SK-N-SH treated with all-trans-retinoic acid at 6 μM for 48 hours (cell line): ENCODE results near the gene ARHGEF37.

Experiments
- ATAC-seq: fragments of 200-7000 bp; cut with Tn5 transposase; 3 replicates; pipeline ENCODE4 v1.9.1; 2020; ENCODE audit warnings: mild to moderate bottlenecking, moderate library complexity
- ARNTL ChIP-seq: fragments of 450-650 bp; formaldehyde crosslinking; IDR thresholded peaks from 2 replicates; pipeline ENCODE4 v1.5.0; 2020; ENCODE audit warnings: low read depth, mild to moderate bottlenecking, moderate library complexity, borderline replicate concordance
- BACH2 ChIP-seq: fragments of 250-450 bp; sonication (Bioruptor Pico); IDR thresholded peaks from 2 replicates; pipeline ENCODE4 v1.9.0; 2021; ENCODE audit warnings: mild to moderate bottlenecking, borderline replicate concordance
- CSDC2 ChIP-seq: fragments of 250-450 bp; sonication (Bioruptor Pico); IDR thresholded peaks from 2 replicates; pipeline ENCODE4 v1.5.0; 2020; ENCODE audit warnings: mild to moderate bottlenecking, moderate library complexity
- ISL1 ChIP-seq: fragments of 250-450 bp; sonication (Bioruptor Pico); IDR thresholded peaks from 2 replicates; pipeline ENCODE4 v2.1.2; 2022; ENCODE audit warnings: mild to moderate bottlenecking, moderate library complexity
- OSR1 ChIP-seq: fragments of 250-450 bp; sonication (Bioruptor Pico); IDR thresholded peaks from 2 replicates; pipeline ENCODE4 v1.8.0; 2022; ENCODE audit warnings: moderate library complexity, mild to moderate bottlenecking, inconsistent platforms
- PPARA ChIP-seq: fragments of 250-450 bp; sonication (Bioruptor Pico); IDR thresholded peaks from 2 replicates; pipeline ENCODE4 v1.5.0; 2020; ENCODE audit warnings: mild to moderate bottlenecking, borderline replicate concordance
- SNAI2 ChIP-seq: fragments of 250-450 bp; sonication (Bioruptor Pico); IDR thresholded peaks from 2 replicates; pipeline ENCODE4 v1.5.0; 2020; ENCODE audit warnings: mild to moderate bottlenecking, moderate library complexity
- TCF4 ChIP-seq: fragments of 250-450 bp; sonication (Bioruptor Pico); IDR thresholded peaks from 2 replicates; pipeline ENCODE4 v1.8.0; 2021; ENCODE audit warnings: mild to moderate bottlenecking, moderate library complexity, borderline replicate concordance
- ZC3H10 ChIP-seq: fragments of 250-450 bp; sonication (Bioruptor Pico); IDR thresholded peaks from 2 replicates; pipeline ENCODE4 v1.5.1; 2021; ENCODE audit warnings: mild to moderate bottlenecking, moderate library complexity
- ZFP3 ChIP-seq: fragments of 250-450 bp; sonication (Bioruptor Pico); IDR thresholded peaks from 2 replicates; pipeline ENCODE4 v1.5.0; 2020; ENCODE audit warnings: mild to moderate bottlenecking, moderate library complexity
- ZFP30 ChIP-seq: fragments of 450-650 bp; formaldehyde crosslinking; IDR thresholded peaks from 2 replicates; pipeline ENCODE4 v1.5.0; 2022; ENCODE audit warnings: mild to moderate bottlenecking, moderate library complexity
- ZNF565 ChIP-seq: fragments of 450-650 bp; formaldehyde crosslinking; conservative IDR thresholded peaks from 2 replicates; pipeline ENCODE4 v1.5.0; 2020; ENCODE audit warnings: low read depth, mild to moderate bottlenecking, moderate library complexity
- ZNF70 ChIP-seq: fragments of 450-650 bp; formaldehyde crosslinking; IDR thresholded peaks from 2 replicates; pipeline ENCODE4 v1.5.0; 2020; ENCODE audit warnings: mild to moderate bottlenecking, moderate library complexity
- ZNF8 ChIP-seq: fragments of 450-650 bp; formaldehyde crosslinking; IDR thresholded peaks from 2 replicates; pipeline ENCODE4 v1.5.0; 2020; ENCODE audit warnings: mild to moderate bottlenecking, moderate library complexity
- TF ChIP-seq, protein P1 (sequence below): fragments of 250-450 bp; sonication (Bioruptor Pico); IDR thresholded peaks from 2 replicates; pipeline ENCODE4 v1.8.0; 2020; ENCODE audit warnings: mild to moderate bottlenecking, moderate library complexity, borderline replicate concordance
- TF ChIP-seq, protein P2 (sequence below): fragments of 250-450 bp; sonication (Bioruptor Pico); IDR thresholded peaks from 2 replicates; pipeline ENCODE4 v1.5.0; 2020; ENCODE audit warnings: mild to moderate bottlenecking, moderate library complexity
- TF ChIP-seq, protein P3 (sequence below): fragments of 250-450 bp; sonication (Bioruptor Pico); IDR thresholded peaks from 2 replicates; pipeline ENCODE4 v1.5.1; 2021; ENCODE audit warnings: mild to moderate bottlenecking, moderate library complexity
- TF ChIP-seq, protein P4 (sequence below): fragments of 250-450 bp; sonication (Bioruptor Pico); IDR thresholded peaks from 2 replicates; pipeline ENCODE4 v1.5.1; 2020; ENCODE audit warnings: low read depth, mild to moderate bottlenecking, moderate library complexity
- TF ChIP-seq, protein P5 (sequence below): fragments of 250-450 bp; sonication (Bioruptor Pico); IDR thresholded peaks from 2 replicates; pipeline ENCODE4 v1.8.0; 2021; ENCODE audit warnings: low read depth, mild to moderate bottlenecking, moderate library complexity, borderline replicate concordance

The ARHGEF37 gene

DNA sequence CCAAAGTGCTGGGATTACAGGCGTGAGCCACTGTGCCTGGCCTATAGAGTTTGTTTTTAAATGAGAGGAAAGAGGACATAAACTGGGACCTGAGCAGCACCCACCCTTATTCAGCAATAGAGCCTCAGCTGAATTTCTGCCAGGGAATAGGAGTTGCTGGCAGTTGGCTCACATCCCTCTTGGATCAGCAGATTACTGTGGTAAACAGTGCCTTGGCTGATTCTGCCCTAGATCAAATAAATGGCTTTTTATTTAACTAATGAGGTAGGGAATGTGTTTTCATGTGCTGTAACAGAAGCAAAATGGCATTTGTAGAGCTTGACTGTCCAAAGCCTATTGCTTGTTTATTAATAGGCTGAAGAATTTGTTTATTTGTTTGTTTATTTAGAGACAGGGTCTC, 2.1 kb downstream of the ARHGEF37 start:
- no peak for ATAC-seq
- no peak for TF ChIP-seq ISL1 (CRISPR knock-in tag)
- TF ChIP-seq BACH2 (CRISPR knock-in tag) = no peak
- no peak for TF ChIP-seq SNAI2 (CRISPR knock-in tag)
- TF ChIP-seq, protein P1, sequence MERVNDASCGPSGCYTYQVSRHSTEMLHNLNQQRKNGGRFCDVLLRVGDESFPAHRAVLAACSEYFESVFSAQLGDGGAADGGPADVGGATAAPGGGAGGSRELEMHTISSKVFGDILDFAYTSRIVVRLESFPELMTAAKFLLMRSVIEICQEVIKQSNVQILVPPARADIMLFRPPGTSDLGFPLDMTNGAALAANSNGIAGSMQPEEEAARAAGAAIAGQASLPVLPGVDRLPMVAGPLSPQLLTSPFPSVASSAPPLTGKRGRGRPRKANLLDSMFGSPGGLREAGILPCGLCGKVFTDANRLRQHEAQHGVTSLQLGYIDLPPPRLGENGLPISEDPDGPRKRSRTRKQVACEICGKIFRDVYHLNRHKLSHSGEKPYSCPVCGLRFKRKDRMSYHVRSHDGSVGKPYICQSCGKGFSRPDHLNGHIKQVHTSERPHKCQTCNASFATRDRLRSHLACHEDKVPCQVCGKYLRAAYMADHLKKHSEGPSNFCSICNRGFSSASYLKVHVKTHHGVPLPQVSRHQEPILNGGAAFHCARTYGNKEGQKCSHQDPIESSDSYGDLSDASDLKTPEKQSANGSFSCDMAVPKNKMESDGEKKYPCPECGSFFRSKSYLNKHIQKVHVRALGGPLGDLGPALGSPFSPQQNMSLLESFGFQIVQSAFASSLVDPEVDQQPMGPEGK (CRISPR knock-in tag) = no peak
- TF ChIP-seq, protein P2, sequence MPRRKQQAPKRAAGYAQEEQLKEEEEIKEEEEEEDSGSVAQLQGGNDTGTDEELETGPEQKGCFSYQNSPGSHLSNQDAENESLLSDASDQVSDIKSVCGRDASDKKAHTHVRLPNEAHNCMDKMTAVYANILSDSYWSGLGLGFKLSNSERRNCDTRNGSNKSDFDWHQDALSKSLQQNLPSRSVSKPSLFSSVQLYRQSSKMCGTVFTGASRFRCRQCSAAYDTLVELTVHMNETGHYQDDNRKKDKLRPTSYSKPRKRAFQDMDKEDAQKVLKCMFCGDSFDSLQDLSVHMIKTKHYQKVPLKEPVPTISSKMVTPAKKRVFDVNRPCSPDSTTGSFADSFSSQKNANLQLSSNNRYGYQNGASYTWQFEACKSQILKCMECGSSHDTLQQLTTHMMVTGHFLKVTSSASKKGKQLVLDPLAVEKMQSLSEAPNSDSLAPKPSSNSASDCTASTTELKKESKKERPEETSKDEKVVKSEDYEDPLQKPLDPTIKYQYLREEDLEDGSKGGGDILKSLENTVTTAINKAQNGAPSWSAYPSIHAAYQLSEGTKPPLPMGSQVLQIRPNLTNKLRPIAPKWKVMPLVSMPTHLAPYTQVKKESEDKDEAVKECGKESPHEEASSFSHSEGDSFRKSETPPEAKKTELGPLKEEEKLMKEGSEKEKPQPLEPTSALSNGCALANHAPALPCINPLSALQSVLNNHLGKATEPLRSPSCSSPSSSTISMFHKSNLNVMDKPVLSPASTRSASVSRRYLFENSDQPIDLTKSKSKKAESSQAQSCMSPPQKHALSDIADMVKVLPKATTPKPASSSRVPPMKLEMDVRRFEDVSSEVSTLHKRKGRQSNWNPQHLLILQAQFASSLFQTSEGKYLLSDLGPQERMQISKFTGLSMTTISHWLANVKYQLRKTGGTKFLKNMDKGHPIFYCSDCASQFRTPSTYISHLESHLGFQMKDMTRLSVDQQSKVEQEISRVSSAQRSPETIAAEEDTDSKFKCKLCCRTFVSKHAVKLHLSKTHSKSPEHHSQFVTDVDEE (CRISPR knock-in tag) = no peak
- TF ChIP-seq OSR1 (CRISPR knock-in tag) = no peak

DNA sequence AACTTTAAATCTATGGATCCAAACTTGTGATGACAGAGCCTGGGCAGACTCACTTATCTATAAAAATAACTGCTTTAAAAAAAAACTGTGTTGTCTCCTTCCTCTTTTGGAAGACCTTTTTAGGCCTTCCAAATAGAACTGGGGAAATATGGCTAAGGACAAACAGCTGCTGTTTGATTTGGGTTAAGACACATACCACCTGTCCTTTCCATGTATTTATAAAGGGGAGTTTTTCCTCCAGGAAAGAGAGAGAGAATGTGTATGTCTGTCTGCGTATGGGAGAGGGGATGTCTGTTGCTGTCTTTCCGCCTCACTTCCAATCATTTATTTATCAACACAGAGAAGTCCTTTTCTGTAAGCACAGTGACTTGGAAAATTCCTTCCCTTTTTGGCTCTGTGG, 2.8 kb downstream of the ARHGEF37 start:
- TF ChIP-seq ZNF565 (CRISPR knock-in tag) = no peak
- no peak for TF ChIP-seq OSR1 (CRISPR knock-in tag)
- TF ChIP-seq ZNF70 (CRISPR knock-in tag) = no peak
- TF ChIP-seq ZFP3 = no peak
- no peak for TF ChIP-seq PPARA (CRISPR knock-in tag)
- TF ChIP-seq ZNF8 (CRISPR knock-in tag) = no peak
- TF ChIP-seq, protein P2 (CRISPR knock-in tag) = no peak
- TF ChIP-seq BACH2 (CRISPR knock-in tag) = no peak
- TF ChIP-seq, protein P1 (CRISPR knock-in tag) = no peak
- no peak for TF ChIP-seq SNAI2 (CRISPR knock-in tag)
- no peak for TF ChIP-seq CSDC2 (CRISPR knock-in tag)
- TF ChIP-seq TCF4 (CRISPR knock-in tag) = no peak
- TF ChIP-seq ISL1 (CRISPR knock-in tag) = no peak
- TF ChIP-seq ARNTL (CRISPR knock-in tag) = no peak
- TF ChIP-seq, protein P3, sequence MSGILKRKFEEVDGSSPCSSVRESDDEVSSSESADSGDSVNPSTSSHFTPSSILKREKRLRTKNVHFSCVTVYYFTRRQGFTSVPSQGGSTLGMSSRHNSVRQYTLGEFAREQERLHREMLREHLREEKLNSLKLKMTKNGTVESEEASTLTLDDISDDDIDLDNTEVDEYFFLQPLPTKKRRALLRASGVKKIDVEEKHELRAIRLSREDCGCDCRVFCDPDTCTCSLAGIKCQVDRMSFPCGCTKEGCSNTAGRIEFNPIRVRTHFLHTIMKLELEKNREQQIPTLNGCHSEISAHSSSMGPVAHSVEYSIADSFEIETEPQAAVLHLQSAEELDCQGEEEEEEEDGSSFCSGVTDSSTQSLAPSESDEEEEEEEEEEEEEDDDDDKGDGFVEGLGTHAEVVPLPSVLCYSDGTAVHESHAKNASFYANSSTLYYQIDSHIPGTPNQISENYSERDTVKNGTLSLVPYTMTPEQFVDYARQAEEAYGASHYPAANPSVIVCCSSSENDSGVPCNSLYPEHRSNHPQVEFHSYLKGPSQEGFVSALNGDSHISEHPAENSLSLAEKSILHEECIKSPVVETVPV (CRISPR knock-in tag) = no peak
- TF ChIP-seq, protein P4, sequence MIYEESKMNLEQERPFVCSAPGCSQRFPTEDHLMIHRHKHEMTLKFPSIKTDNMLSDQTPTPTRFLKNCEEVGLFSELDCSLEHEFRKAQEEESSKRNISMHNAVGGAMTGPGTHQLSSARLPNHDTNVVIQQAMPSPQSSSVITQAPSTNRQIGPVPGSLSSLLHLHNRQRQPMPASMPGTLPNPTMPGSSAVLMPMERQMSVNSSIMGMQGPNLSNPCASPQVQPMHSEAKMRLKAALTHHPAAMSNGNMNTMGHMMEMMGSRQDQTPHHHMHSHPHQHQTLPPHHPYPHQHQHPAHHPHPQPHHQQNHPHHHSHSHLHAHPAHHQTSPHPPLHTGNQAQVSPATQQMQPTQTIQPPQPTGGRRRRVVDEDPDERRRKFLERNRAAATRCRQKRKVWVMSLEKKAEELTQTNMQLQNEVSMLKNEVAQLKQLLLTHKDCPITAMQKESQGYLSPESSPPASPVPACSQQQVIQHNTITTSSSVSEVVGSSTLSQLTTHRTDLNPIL (CRISPR knock-in tag) = no peak
- TF ChIP-seq ZC3H10 (CRISPR knock-in tag) = no peak
- TF ChIP-seq, protein P5, sequence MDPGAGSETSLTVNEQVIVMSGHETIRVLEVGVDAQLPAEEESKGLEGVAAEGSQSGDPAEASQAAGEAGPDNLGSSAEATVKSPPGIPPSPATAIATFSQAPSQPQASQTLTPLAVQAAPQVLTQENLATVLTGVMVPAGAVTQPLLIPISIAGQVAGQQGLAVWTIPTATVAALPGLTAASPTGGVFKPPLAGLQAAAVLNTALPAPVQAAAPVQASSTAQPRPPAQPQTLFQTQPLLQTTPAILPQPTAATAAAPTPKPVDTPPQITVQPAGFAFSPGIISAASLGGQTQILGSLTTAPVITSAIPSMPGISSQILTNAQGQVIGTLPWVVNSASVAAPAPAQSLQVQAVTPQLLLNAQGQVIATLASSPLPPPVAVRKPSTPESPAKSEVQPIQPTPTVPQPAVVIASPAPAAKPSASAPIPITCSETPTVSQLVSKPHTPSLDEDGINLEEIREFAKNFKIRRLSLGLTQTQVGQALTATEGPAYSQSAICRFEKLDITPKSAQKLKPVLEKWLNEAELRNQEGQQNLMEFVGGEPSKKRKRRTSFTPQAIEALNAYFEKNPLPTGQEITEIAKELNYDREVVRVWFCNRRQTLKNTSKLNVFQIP = no peak
- TF ChIP-seq ZFP30 (CRISPR knock-in tag) = no peak
- no peak for ATAC-seq
